HG03354 (cell line): ENCODE data around the gene C1orf105.
"Not testable (repeated sequence)": the region's sequence is repeated elsewhere in the genome, so short reads cannot be mapped to it uniquely, and the experiment has no call there.

ENCODE experiments used
- ATAC-seq: cut with Tn5 transposase; IDR thresholded peaks from one replicate; pipeline ENCODE4 v1.9.1; 2021; ENCODE audit warnings: mild to moderate bottlenecking; ENCODE audit not compliant: unreplicated experiment, poor library complexity, severe bottlenecking

C1orf105 gene, protein sequence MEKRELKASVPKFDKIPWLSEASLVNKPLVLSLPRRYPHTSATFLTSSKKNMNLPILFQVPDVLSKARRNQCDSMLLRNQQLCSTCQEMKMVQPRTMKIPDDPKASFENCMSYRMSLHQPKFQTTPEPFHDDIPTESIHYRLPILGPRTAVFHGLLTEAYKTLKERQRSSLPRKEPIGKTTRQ

GRCh38 chr1:172420385-172420784 lies at the start of gene C1orf105:
Gene C1orf105, plus strand, starts transcription at chr1:172420685. Its CDS starts 201 bp downstream, at chr1:172420886.
- ATAC-seq: no peak

DNA sequence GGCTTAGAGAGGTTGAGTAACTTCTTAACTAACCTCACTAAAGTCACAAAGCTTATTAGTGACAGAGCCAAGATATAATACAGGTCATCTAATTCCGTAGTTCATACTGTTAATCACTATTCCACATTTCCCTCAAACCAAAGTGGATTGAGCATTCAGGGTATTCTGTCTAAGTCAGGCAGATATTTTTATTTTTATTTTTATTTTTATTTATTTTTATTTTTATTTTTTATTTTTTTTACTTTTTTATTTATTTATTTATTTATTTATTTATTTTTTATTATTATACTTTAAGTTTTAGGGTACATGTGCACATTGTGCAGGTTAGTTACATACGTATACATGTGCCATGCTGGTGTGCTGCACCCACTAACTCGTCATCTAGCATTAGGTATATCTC lies 48.8 kb upstream of the C1orf105 start:
- not testable (repeated sequence) for ATAC-seq

- ATAC-seq: no peak
Measured at GRCh38 chr1:172373864-172374263, 46.6 kb upstream of the C1orf105 start.

GRCh38 chr1:172375211-172375631 lies 45.3 kb upstream of the C1orf105 start:
- ATAC-seq: no peak

DNA sequence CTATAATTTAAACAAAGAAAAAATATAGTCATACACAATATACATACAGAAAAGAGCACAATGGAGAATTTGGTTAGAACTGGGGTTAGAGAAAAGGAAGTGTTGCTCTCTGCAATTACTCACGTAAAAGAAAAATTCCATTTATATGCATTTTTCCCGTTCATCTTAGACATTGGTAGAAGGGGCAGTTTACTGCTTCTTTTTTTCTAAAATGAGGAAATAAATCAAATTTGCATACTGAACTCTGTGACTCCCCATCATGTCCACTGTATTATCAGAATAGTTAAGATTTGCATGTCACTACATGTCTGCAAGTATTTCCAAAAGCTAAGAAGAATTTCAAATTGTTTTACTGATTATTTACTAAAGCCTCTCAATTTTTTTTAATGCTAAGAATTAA lies 44.1 kb upstream of the C1orf105 start:
- ATAC-seq: no peak

DNA sequence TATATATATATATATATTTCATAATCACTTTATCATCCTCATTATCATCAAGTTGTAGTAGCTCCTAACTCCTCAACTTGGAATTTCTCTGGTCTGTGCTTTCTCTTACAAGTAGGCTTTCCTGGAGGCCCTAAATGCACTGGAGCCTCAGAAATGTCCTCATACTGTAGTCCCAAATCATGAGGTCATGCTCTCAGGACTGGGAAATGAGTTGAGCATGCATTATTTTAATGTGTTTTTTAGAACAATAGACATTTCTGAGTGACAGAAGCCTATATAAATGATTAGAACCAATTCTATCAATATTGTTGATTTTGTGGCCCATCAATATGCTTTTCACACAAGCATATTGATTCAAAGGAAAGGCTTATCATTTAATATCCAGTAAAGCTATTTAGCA lies 42.9 kb upstream of the C1orf105 start:
- ATAC-seq: no peak

DNA sequence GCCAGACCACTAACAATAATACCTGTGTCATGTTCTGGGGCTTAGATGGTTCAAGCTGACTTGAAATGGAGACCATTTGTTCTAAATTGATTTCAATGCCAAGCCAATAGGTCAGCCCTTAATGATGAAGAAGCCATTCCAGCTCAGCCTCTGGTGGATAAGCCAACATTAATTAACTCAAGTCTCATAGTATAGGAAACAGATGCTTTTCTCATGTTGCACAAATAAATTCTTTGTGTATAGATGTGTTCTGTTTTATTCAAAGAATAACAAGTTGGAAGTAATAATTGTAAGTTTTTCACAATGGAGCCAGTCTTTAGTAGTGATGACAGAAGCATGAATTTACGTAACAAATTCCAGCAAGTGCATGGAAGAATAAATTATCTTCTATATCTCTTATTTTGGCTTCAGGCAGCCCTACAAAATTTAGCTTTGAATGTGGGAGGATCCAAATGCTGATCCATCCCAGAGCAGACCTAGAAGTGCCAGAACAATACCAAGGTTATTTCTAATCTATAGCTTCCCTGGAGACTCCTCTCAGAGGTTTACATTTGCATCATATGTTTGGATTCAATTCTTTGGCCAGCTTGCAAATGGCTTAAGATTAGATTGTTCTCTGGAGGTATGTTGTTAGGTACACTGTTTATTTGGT lies 42.2 kb upstream of the C1orf105 start:
- ATAC-seq: no peak

GRCh38 chr1:172380441-172381244 lies 39.8 kb upstream of the C1orf105 start:
- ATAC-seq: peak; percentile 93

- ATAC-seq: no peak
Measured at GRCh38 chr1:172381946-172382345, 38.5 kb upstream of the C1orf105 start.

GRCh38 chr1:172382406-172382805 lies 38.1 kb upstream of the C1orf105 start:
- no peak for ATAC-seq

- ATAC-seq: no peak
Measured at GRCh38 chr1:172382990-172383389, 37.5 kb upstream of the C1orf105 start.

DNA sequence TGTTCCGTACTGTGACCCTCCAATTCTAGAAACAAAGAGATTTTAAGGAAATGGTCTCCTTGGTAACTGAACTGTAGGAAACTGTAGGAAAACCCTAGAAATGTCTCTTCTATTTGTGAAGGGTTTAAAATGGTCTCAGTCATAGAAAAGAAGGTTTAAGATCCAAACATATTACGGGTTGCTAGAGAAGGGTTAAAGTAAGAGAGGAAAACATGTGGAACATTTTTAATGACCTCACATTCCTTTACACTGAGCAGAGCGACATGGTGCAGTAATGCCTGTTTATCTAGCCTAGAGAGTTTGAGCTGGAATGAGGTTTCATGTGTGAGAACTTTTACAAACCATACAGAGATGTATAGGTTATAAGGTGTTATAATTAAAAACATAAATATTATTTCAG lies 36.9 kb upstream of the C1orf105 start:
- ATAC-seq: no peak

DNA sequence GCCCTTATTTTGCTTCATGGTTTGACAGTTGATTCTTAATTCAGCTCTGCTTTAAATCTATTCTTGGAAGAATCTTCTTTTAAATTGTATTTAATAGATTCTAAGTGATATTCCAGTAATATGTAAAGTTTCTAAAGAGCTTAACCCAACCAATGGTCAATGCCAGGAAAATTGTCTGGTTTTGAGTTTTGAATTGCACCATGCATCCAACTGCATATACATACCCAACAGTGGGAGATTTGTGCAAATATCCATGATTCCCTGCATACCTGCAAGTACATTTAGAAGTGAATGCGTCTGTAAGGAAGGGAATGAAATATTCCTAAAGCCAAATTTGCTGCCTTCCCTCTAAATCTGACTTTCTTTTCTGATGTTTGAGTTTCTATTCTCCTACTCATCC lies 35.8 kb upstream of the C1orf105 start:
- ATAC-seq: no peak

- ATAC-seq: no peak
Measured at GRCh38 chr1:172386046-172386445, 34.4 kb upstream of the C1orf105 start.

DNA sequence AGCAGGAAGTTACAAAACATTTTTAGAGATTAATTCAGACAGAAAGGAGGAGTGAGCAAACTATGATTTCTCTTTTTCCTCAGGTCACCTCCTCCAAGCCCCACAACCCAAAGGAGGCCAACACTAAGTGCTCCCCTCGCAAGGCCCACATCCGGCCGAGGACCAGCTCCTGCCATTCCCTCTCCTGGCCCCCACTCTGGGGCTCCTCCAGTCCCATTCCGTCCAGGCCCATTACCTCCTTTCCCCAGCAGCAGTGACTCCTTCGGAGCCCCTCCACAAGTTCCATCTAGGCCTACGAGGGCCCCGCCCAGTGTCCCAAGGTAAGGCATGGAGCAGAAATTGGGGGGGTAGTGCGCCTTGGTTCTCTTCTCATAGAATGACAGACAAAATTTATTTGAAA lies 32.0 kb upstream of the C1orf105 start:
- ATAC-seq: no peak

- ATAC-seq: peak; percentile 24
Measured at GRCh38 chr1:172390301-172390682, 30.2 kb upstream of the C1orf105 start.

DNA sequence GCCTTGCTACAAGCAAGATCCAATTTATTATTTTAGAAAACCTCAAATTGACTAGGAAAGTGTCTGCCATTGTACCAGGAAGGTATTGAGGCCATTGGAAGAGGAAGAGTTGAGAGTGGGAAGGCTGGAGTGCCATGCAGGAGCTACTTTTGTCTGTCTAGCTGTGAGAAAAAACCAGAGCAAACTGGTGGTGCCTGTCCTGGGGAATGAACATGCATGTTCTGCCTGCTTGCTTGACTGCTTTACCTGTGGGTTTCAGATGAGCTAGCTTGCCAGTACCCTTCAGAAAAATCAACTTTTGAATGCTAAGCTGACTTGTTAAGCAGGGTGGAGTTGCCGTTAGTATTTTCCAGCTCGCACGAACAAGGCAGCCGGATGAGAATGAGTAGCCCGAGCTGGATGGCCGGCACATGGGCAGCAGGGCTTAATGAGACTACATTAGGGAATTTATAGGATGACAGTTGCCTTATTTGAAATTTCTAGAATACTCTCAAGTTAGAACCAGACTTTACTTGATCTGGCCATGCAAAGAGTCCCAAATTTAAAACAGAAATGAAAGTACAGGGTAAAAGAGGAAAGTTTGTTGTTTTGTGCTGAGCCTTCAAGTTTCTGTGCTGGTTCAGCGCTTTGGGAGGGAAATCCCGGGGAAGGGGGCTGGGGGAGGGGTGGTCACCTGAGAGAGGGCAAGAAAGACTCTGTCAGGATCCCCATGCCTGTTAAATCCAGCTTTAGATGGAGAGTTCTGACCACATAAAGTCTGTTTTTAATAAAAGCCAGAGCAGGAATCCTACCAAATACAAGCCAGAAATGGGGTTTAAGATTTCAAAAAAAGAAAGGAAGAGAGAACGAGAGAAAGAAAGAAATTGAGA lies 29.6 kb upstream of the C1orf105 start:
- peak; percentile 59 for ATAC-seq

GRCh38 chr1:172391976-172392375 lies 28.5 kb upstream of the C1orf105 start:
- no peak for ATAC-seq

GRCh38 chr1:172393354-172393753 lies 27.1 kb upstream of the C1orf105 start:
- ATAC-seq: no peak

GRCh38 chr1:172394141-172394751 lies 26.2 kb upstream of the C1orf105 start:
- ATAC-seq: peak; percentile 87
